Activated CD4-positive, CD25-positive, alpha-beta regulatory T cell treated with anti-CD3 and anti-CD28 coated beads, Interleukin-2, amount 50 U/mL, for 72 hours (primary cell): ENCODE measurements around the gene COX8C.

Experiments used
- DNase-seq: peaks from one replicate; pipeline ENCODE4 v3.0.0; 2021

The COX8C gene, protein sequence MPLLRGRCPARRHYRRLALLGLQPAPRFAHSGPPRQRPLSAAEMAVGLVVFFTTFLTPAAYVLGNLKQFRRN

DNA sequence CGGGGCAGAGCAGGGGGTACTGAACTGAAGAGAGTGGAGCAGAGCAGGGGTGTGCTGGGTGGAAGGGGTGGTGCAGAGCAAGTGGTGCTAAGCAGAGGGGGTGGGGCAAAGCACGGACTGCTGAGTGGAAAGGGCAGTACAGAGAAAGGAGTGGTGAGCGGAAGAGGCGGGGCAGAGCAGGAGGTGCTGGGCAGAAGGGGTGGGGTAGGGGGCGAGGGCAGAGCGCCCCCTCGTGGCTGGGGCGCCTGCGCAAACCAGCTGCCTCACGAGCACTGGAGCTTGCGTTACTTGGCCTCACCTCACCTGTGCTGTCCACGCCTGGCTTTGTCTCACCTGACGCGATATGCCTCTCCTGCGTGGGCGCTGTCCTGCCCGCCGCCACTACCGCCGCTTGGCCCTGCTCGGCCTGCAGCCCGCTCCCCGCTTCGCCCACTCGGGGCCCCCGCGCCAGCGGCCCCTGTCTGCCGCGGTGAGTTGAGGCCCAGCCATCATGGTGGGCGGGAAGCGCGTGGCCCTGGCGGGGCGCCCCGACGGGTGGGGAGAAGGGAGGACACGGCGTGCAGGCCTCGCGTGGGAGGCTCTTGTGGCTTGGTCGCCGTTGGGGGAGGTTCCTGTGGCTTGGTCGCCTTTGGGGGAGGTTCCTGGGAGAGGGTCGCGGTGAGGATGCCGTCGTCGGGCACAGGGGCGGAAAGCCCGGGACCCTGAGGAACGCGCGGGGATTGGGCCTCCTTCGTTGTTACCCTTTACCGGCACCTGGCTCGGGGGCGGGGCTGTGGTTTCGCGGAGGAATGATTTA is at the start of gene COX8C:
Gene COX8C, plus strand, starts transcription at position 257 of the 796 bp plus-strand sequence. Its CDS starts 87 bp downstream, at position 344.
- DNase-seq, result no peak

DNA sequence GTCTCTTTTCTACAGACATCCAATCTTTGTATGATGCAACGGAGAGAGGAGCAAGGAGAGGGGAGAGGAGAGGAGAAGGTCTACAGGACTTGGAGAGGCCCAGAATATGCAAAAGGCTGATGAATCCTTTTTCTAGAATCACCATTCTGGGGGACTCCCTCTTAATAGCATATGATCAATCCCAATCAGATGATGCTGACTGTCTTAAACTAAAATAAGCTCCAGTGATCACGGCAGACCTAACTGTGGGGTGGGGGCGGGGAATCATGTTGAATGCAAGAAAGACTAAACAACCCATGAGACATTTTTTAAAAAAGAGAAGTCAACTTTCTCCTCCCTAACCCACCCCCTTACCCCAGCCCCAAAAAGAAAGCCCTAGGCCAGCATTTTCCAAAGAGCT is 47.6 kb upstream of the COX8C start:
- no peak for DNase-seq

DNA sequence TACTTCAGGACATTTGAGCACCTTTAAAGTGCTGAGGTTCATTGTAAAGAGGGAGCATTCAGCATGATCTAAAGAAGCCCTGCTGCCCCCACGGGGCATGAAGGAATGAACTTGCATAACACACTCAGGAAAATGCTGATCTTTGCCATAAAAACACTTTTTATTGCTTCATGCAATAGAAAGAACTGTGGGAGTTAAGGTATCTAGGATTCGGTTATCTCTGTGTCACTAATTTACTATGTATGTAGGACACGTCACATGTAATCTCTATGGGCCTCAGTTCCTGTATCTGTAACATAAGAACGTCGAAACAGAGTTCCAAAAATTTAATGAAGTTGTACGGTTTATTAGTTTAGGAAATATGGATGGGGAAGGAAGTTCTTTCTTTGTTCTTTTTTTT is 47.1 kb upstream of the COX8C start:
- no peak for DNase-seq

DNA sequence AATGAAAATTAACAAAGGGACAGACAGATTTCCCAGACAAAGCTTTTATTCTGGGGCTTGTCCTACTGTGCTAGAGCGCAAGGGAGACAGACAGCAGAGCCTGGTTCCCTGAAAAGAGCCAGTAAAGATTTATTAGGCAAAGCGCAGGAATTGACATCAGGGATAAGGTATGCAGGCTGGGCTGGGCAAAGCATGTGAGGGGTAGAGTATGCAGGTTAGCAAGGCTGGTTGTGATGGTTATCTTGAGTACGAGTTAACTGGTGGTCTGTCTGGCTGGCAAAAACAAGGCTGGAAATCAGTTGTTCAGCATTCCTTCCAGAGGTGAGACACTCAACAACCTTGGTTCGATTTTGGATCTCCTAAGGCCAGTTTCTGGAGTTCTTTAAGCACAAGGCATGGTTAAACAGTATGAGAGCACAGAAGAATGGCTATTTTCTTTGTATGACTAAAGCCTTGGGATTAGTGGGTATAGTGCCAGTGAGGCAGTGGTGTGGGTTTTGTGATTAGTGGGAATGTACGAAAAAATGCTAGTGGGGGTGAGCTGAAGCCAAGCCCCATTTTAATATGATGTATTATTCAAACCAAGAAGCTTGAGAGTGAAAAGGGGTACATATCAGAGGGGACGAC is 45.0 kb upstream of the COX8C start:
- no peak for DNase-seq

DNA sequence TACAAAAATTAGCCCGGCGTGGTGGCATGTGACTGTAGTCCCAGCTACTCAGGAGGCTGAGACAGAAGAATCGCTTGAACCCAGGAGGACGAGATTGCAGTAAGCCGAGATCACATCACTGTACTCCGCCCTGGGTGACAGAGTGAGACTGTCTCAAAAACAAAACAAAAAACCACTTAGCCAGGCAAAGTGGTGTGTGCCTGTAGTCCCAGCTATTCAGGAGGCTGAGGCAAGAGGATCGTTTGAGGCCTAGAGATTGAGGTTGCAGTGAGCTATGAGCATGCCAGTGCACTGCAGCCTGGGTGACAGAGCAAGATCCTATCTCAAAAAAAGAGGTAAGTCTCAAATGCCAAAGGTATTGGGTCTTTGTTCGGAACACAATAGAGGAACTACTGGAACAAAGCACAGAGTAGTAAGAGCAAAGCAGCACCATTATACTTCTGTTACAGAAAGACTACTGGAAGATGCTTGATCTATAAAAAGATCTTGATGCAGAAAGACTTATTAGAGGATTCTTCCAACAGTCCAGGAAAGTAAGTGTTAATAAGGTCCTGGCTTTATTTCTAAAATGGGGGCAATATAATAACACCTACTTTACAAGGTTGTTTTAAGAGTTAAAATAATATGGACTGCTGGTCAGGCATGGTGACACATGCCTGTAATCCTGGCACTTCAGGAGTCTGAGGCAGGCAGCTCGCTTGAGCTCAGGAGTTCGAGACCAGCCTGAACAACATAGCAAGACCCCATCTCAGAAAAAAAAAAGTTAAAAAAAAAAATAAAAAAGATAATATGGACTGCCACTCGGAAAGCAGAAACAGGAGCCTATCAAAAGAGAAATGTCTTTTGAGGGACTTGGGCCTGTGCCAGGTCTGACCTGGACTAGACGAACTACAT is 44.0 kb upstream of the COX8C start:
- no peak for DNase-seq

DNA sequence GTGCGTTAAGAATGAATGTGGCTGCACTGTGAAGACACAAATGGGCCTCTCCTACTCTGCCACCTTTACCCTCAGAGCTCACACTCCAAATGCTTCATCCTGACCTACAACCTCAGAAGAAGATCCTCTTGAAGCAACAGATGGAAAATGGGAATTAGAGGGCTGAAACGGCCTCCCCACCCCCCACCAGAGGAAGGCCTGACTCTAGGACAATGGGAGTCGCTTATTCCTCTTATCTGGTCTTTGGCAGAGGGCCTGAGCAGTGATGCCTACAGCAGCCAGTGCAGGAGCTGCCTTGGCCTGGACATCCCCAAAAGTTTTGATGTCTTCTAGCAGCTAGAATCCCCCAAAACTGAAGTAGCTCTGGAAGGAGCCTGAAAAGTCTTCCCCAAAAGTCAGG is 43.3 kb upstream of the COX8C start:
- no peak for DNase-seq

DNA sequence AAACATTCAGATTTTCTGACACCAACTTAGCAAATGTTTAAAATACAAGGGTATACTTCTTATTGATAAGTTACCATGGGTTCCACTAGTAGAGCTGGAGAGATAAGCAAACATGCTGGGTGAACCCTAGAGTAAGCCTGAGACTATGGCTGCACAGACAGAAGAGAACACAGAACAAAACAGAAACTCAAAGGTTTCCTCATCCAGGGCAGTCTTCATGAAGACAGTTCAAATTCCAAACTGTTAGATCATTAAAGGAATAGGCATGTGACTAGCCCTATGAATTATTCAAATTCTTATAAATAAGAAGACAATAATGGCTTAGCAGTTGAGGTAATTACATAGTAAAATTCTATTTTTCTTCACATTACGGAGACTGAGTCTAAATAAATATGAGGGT is 42.2 kb upstream of the COX8C start:
- DNase-seq, result no peak

DNA sequence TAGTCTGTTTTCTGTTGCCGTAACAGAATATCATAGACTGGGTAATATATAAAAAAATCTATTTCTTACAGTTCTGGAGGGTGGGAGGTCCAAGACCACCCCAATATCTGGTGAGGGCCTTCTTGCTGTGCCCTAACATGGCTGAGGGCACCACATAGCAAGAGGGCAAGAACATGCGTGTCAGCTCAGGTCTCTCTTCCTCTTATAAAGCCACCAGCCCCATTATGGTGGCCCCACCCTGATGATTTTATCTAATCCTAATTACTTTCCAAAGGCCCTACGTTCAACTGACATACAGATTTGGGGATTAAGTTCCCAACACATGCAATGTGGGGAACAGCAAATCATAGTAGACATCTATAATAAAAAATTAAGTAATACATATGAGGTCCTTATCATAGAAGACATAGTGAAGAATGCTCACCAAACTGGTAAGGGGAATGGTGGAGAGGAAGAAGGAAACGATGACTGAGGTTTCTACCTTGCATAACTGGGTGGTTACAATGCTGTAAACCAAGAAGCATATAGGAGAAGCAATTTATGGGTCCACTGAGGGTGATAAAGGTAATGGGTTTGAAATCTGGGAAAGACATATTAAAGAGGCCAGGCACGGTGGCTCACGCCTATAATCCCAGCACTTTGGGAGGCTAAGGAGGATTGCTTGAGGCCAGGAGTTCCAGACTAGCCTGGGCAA is 41.1 kb upstream of the COX8C start:
- no peak for DNase-seq

DNA sequence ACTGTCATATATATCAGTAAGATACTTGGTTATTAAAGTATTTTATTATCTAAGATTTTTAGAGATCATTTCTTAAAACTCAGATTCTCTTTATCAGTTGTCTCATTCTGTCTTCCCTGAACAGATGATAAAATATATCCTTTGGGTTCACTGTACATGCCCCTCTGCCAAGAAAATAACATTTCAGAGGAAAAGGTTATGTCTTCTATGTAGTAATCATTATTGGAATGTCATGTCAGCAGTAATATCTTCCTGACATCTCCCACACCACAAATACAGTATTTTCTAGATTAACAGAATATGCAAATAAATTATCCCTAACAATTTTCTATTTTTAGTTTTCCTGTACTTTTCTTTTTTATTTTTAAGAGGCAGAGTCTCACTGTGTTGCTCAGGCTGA is 40.2 kb upstream of the COX8C start:
- no peak for DNase-seq

DNA sequence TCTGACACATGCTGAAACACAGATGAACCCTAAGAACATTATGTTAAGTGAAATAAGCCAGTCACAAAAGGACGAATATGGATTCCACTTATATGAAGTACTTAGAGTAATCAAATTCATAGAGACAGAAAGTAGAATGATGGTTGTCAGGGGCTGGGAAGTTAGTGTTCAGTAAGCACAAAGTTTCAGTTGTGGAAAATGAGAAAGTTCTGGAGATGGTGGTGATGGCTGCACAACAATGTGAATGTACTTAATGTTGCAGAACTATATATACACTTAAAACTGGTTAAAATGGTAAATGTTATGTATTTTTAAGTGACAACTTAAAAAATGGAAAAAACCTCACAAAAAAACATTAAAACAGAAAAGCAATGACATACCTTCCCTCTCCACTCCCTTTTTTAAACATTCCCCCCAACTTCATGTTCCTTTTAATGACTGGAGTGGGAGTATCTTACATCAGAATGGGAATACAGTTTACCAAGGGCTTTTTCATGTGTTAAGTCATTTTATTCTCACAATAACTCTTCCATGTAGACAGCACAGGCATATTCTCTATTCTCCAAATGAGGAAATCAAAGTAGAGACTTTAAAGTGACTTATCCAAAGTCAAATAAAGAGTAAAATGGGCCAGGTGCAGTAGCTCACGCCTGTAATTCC is 38.2 kb upstream of the COX8C start:
- DNase-seq, result no peak

DNA sequence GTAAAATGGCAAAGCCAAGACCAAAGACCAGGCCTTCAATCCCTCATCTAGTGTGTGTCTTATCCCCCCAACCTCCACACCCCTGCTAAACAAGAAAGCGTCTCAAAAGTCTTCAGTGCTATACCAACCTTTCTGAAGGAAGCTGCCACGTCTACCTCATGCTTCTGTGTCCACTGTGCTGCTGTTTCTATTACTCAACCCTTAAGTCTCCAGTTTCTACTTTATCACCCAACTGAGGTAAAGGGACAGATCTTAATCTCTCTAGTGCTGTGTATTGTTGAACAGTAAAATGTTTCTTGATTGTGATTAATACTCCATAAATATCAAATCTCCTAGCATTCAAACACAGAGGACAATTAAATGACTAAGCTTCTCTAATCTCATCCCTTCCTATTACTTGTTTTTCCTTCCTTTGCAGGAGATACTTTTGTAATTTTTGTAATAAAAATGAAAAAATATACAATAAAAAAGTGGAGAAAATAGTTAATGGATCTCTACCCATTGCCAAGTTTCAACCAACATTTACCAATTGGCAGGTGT is 37.5 kb upstream of the COX8C start:
- DNase-seq, result no peak

DNA sequence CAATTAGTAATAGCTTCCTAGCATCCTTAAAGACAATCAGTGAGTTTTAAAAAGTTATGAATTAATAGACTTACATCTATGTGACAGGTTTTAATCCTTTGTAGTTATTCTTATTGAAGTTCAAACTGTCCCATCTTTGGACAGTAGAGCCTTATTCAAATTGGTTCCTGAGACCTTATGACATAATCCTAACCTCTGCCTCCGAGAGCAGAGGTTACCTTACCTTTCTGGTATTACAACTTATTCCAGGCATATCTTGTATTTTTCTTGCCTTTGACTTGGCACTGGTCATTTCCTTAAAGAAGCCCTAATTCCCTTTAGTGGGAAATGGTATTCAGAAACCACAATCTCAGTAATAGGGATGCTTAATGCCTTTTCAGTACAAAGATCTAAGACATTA is 35.9 kb upstream of the COX8C start:
- no peak for DNase-seq

DNA sequence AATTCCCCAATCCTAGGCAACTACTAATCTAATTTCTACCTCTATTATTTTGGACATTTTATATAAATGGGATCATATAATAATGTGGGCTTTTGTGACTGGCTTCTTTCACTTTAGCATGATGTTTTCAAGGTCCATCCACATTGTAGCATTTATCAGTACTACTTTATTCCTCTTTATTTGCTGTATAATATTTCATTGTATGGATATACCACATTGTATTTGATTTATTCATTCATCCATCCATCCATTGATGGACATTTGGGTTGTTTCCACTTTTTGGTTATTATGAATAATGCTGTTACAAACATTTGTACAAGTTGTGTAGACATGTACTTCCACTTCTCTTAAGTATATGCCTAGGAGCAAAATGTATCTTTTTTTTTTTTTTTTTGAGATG is 31.4 kb upstream of the COX8C start:
- no peak for DNase-seq

DNA sequence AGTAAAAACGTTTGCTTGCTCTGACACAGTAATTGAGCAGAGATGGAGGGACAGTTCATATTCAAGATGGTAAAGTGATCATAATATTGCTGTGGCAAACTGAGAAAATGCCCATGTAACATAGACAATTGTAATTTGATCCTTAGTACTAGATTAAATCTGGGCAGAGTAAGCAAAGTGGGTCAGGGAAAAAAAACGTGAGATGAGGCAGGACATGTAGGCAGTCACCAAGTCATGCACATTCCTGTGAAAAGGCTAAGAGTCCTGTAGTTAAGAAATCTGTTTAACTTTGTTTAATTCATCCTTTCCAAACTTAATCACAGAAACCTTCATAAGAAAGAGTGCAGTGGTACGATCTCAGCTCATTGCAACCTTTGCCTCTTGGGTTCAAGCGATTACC is 30.3 kb upstream of the COX8C start:
- no peak for DNase-seq

DNA sequence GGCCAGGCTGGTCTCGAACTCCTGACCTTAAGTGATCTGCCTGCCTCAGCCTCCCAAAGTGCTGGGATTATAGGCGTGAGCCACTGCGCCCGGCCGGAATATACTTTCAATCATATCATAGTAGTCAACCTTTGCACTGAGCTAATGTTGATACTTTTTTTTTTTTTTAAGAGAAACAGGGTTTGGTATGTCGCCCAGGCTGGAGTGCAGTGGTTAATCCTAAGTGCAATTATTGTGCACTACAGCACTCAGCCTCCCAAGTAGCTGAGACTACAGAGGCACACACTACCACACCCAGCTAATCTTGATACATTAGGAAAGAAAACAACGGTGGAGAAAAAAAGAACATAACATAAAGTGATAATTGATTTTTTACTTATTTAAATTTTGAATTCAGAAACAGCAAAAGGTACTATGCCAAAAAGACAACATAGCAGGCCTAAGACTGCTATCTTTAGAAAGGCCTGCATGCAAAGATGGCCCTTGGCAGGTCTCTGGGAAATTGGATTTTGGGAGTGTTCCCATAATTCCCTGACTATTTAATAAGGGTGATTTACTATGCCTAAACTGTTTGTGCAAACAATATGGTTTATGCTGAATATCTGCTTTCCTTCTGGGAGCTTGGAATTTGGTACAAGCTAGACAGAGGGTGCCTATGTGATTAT is 29.6 kb upstream of the COX8C start:
- no peak for DNase-seq

DNA sequence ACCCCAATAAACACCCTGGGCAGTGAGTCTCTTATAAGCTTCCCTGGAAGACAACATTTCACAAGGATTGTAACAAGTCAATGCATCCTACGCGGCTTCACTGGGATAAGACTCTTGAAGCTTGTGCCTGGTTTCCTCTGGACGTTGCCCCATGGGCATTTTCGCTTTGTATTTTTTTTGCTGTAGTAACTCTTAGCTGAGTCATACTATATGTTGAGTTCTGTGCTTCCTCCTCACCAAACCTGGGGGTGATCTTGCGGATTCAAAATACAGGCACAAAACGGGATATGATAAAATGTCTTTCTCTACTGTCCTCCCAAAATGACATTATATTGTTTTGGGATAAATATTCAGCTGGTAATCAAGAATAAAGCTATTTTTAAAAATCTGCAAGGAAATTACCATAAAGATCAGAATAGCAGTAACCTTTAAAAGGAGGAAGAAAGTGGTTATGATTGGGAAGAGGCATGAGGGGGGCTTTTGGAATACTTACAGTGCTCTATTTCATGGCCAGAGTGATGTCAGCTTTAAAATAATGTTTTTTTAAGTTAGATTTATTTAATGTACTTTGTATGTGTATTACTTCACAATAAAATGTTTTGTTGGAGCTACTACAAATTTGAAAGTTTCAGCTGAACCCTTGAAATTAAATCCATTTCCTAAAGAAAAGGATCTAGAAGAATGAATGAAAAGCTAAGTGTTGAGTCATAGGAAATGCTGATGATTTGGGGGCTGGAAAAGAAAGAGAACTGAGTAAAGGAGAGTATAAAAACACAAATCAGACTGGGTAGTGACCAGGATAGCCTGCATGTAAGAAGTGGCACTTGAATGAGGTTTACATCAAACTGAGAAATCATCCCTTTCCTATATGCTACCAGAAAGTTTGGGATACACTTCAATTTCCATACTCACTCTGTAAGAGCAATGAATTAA is 28.8 kb upstream of the COX8C start:
- DNase-seq, result no peak

DNA sequence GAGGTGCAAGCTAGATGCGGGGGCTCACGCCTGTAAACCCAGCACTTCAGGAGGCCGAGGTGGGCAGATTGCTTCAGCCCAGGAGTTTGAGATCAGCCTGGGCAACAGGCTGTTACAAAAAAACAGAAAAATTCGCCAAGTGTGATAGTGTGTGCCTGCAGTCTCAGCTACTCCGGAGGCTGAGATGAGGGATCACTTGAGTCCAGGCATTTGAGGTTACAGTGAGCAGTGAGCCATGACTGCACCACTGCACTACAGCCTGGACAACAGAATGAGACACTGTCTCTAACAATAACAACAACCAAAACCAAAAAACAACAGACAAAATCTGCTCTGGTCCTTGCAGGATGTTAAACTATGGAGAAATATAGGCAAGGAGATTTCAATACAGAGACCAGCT is 28.1 kb upstream of the COX8C start:
- DNase-seq, result no peak

DNA sequence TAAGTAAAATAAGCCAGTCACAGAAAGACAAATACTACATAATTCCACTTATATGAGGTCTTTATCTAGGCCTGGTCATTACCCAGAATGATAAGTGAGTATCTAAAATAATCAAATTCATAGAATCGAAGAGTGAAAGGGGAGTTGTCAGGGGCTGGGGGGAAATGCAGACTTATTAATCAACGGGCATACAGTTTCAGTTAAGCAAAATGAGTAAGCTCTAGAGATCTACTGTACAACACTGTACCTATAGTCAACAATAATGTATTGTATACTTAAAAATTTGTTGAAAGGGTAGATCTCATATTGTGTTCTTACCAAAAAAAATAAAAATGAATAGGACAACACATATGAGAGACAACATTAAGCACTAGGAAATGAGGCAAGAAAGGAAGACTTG is 27.5 kb upstream of the COX8C start:
- no peak for DNase-seq

DNA sequence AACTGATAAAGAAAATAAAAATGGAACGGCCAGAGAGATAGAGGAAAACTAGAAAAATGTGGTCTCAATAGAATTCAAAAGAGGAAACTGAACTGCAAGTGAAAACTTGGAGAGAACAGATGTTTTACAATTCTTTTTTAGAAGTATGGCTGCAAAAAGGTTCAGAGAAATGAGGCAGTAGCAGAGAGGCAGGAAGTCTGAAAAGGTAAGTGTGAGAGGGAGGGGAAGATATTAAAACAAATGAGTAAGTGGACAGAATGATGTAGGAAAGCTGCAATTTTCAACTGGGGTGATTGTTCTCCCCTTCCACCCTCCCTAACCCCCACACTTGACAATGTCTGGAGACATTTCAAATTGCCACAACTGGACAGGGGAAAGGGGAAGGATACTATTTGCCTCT is 27.0 kb upstream of the COX8C start:
- DNase-seq, result no peak

DNA sequence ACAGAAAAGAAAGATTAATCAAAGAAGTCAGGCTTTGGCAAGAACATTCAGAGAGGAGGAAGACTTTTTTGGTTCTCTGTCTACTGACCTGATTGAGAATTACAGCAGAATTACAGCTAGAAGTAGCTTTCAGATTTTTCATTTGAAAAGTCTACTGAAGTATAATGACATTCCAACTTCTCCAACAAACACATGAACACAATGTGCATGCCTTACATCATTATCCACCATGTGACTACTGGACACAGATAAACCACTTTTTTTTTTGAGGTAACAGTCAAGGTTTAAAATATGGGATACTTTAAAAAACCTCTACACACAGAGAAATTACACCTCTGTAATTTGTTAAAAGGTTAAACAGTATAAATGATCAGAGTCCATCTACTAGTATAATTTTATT is 26.5 kb upstream of the COX8C start:
- DNase-seq, result no peak
